HPDE6-E6E7 (cell line): ENCODE measurements around the gene CD58.
A peak's percentile ranks its signal among the peaks of the same experiment; 100 is the strongest.

Source experiments
- DNase-seq: peaks from one replicate; pipeline ENCODE4 v3.0.0; 2011; ENCODE audit warnings: missing footprints; ENCODE audit errors: extremely low spot score

CD58 gene

GRCh38 chr1:116544588-116545358 lies 26.1 kb downstream of the CD58 start:
- no peak for DNase-seq

DNA sequence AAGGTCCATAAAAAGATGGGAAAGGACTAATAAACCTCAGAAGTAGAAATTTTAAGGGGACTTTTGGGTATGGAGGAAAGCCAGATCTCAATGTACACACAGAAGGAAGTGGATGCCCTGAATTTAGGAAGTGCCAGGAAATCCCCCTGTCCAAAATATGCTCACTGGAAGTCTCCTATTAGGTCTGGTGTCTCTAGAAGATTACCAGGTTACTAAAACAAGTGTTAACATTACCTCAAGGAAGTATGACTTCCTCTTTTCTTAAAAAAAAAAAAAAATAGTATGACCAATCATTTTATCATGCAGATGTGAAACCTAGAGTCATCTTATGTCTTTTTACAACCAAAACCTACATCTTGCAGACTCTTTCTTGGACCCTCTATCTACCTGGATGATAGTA lies 30.7 kb downstream of the CD58 start:
- no peak for DNase-seq

DNA sequence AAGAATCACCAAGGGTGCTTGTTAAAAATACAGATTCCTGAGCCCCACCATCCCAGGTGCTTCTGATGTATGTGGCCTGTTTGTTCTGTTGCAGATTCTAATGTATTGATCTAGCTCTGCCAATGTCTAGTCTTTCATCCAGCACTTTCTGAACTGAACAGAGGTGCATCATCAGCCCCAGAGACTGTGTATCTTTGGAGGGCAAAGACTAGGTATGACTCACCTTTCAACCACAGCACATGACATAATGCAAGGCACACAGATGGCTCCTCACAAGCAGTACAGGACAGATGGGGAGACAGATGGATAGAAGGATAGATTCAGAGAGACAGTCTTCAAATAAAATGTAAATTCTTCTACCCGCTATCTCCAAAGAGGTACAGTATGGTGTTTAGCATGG lies 32.3 kb downstream of the CD58 start:
- peak; percentile 73 for DNase-seq

DNA sequence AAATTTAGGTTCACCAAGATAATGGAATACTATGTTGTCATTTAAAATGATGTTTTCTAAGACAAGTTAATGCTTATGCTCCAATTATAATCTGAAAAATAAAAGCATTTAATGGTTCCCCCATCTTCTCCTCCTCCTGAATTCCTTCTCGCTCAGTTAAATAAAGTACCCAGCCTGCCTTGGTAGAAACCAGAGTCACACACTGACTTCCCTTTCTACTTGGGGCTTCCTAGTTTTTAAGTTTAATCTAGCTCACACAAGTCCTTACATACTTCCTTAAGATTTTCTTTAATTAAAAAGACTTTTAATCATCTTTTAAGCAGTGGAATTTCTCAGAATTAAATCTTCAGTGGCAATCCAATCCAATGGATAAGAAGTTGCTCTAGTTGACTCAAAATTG lies 32.9 kb downstream of the CD58 start:
- DNase-seq, result no peak

GRCh38 chr1:116537040-116537831 lies 33.6 kb downstream of the CD58 start:
- peak; percentile 96 for DNase-seq

GRCh38 chr1:116534014-116534739 lies 36.6 kb downstream of the CD58 start:
- DNase-seq, result no peak

GRCh38 chr1:116533429-116533820 lies 37.4 kb downstream of the CD58 start:
- DNase-seq, result no peak

- DNase-seq, result no peak
These were observed 38.0 kb downstream of the CD58 start for GRCh38 chr1:116532671-116533428.

- no peak for DNase-seq
These were observed 38.9 kb downstream of the CD58 start for GRCh38 chr1:116531917-116532316.

DNA sequence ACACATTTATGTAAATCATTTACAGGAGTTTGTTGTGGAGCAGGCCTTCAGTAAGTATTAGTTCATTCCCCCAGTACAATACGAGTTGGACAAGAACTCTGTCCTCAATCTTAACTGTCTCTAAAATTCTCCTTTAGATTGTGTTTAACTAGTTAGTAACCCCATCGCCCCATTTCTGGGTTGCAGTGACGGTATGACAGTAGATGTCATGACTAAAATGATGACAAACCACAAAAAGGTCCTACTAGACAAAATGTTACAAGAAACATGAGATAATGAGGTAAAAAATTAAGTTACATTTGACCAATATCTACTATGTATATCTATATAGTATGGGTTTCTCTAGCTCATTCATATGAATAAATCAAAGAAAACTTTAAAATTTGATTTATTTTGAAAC lies 41.1 kb downstream of the CD58 start:
- DNase-seq, result no peak

DNA sequence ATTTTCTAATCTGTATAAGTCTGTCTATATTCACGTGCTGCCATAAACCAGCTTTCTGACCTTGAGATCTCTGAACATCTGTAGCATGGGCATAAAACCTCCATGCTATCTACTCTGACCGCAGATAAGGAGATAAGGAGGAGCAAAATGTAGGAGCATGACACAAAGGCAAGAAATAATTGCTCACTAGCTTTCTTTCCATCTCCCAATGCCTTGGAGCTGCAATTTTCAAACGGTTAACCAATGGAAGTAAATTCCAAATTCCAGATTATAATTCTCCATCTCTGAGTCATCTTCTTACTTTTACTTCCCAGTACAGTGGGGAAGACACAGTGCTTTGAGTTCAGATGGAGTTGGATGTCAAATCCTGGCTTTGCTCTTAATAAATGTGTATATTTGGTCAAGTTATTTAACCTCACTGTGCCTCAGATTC lies 41.6 kb downstream of the CD58 start:
- DNase-seq, result no peak

- DNase-seq, result no peak
These were observed 42.3 kb downstream of the CD58 start for GRCh38 chr1:116528329-116529083.

DNA sequence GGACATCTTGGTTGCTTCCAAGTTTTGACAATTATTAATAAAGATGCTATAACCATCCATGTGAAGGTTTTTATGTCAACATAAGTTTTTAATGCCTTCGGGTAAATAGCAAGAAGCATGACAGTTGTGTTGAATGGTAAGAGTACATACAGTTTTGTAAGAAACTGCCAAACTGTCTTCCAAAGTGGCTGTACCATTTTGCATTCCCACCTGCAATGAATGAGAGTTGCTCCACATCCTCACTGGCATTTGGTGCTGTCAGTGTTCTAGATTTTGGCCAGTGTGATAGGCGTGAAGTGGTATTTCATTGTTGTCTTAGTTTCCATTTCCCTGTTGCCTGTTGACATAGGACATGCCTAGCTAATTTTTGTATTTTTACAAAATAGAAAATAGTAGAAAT lies 45.4 kb downstream of the CD58 start:
- DNase-seq, result no peak

DNA sequence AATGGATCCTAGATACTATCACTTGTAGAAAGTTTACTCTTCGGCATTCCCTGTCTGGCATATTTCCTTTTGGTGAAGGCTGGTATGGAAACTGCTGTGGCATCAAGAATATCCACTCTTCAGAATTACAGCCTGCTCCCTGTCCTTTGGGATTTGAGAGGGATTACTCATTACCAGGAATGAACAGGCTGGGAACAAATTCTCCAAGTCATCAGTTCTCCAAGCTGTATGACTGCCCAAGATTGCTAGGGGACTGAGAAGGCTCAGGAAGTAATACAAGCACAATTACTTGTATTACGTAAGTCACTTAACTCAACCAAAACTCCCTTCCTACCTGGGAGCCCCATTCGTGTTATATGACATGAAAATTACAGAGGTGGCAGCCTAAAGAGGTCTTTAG lies 49.6 kb downstream of the CD58 start:
- DNase-seq, result no peak

DNA sequence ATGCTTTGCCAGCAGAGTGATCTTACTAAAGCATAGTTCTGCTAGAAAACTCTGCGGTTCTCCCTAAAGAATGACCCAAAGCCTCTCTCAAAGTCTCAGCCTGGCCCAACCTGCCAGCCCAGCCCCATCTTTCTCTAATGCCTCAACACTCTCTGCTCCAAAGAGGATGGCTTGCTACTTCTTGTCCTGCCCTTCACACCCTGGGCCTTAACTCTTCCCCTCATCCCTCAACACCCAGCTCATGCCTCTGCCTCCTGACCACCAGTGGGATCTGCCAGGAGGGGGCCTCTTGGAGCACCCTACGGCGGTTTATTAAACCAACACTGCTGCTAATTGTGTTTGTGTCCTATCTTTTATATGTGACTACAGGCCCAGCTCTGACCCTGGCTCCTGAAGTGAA lies 52.4 kb downstream of the CD58 start:
- DNase-seq, result no peak

GRCh38 chr1:116516631-116517030 lies 54.2 kb downstream of the CD58 start:
- DNase-seq, result no peak

DNA sequence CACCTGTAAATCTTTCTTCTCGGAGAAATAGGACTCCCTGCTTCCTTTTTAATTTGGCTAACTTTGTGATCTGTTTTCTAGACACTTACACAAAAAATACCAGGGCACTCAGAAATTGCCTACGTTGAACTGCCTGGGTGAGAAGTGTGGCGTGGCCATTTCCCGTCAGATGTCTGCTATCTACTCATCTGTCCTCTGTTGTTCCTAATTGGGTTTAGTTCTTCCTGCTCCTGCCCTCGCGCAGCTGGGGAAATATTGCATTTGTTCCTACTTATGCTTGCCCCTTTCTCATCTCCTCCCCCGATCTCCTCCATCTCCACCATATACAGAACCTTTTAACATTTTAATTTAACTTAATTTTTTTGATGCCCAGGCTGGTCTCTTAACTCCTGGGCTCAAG lies 55.1 kb downstream of the CD58 start:
- DNase-seq, result no peak

- DNase-seq, result no peak
These were observed 55.9 kb downstream of the CD58 start for GRCh38 chr1:116514708-116515525.

DNA sequence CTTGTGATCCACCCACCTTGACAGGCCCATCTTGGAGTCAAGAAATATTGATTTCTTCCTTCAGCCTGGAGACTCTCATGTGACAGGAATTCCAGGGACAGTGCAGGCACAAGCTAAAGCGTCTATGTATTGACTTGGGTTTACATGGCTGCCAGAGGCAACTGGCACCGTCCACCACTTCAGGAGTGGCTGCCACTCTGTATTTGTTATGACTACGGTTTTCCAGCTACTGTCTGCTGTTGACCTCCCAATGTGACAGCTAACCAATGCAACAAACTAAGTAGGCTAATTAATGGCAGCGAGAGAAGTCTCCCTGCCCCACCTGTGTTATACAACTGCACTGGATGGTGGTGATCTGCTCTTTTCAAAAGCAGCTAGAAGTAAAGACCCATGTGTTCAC lies 56.9 kb downstream of the CD58 start:
- no peak for DNase-seq

- DNase-seq, result no peak
These were observed 59.3 kb downstream of the CD58 start for GRCh38 chr1:116511459-116512019.
